ENCODE measurements around the gene CFAP92.
"Not testable (repeated sequence)": the region's sequence is repeated elsewhere in the genome, so short reads cannot be mapped to it uniquely, and the experiment has no call there.

CFAP92 gene

GRCh38 chr3:128884992-128885391, 108.9 kb downstream of the CFAP92 start:
- Mint-ChIP-seq H3K4me1 (peaks cover 44% of the 10 kb centered on the region), H3K27me3 (no peaks in the 10 kb centered on the region), H3K27ac (peak overlapping the region in 1 of 2 donors; percentile 19), H3K4me3 (no peak overlapping the region), H3K9me3 (no peaks in the 10 kb centered on the region)
- ATAC-seq (no peak), DNase-seq (no peak)

GRCh38 chr3:128882719-128883118, 111.2 kb downstream of the CFAP92 start:
- Mint-ChIP-seq H3K27me3 (no peaks in the 10 kb centered on the region), H3K4me1 (peaks cover 58% of the 10 kb centered on the region), H3K4me3 (peak overlapping the region in 1 of 2 donors; percentile 6), H3K27ac (peak overlapping the region; percentile 40 to 57), H3K9me3 (no peaks in the 10 kb centered on the region)
- DNase-seq (no peak), ATAC-seq (no peak)

- Mint-ChIP-seq H3K4me1 (peaks cover 62% of the 10 kb centered on the region), H3K4me3 (peak overlapping the region; percentile 24 to 46), H3K27me3 (no peaks in the 10 kb centered on the region), H3K9me3 (no peaks in the 10 kb centered on the region), H3K27ac (no peak overlapping the region)
- ATAC-seq (no peak), DNase-seq (no peak)
These were observed 112.3 kb downstream of the CFAP92 start for GRCh38 chr3:128881576-128881975.

GRCh38 chr3:128880455-128880854, 113.4 kb downstream of the CFAP92 start:
- ATAC-seq, DNase-seq, H3K9me3 Mint-ChIP-seq, H3K27me3 Mint-ChIP-seq: not testable (repeated sequence)
- Mint-ChIP-seq H3K4me1 (peaks cover 69% of the 10 kb centered on the region), H3K4me3 (peak overlapping the region; percentile 80 to 97), H3K27ac (peak overlapping the region; percentile 97)

GRCh38 chr3:128879991-128880390, 113.9 kb downstream of the CFAP92 start:
- Mint-ChIP-seq H3K4me3 (peak overlapping the region; percentile 80 to 97), H3K27ac (peak overlapping the region; percentile 97), H3K9me3 (no peaks in the 10 kb centered on the region), H3K27me3 (no peaks in the 10 kb centered on the region), H3K4me1 (peaks cover 72% of the 10 kb centered on the region)
- ATAC-seq (no peak), DNase-seq (no peak)

GRCh38 chr3:128879125-128879969, 114.5 kb downstream of the CFAP92 start, which contains the start of gene ACAD9:
Gene ACAD9, plus strand, starts transcription at chr3:128879620. Its CDS starts 72 bp downstream, at chr3:128879692.
- peaks cover 71% of the 10 kb centered on the region for H3K4me1 Mint-ChIP-seq
- H3K4me3 Mint-ChIP-seq: peak within 1 kb of the TSS; percentile 80 to 97
- no peaks in the 10 kb centered on the region for H3K9me3 Mint-ChIP-seq
- DNase-seq: peak; percentile 98
- peak; percentile 94 for ATAC-seq
- H3K27ac Mint-ChIP-seq: peak within 1 kb of the TSS; percentile 97
- H3K27me3 Mint-ChIP-seq: no peaks in the 10 kb centered on the region

- ATAC-seq: peak; percentile 35
- H3K4me3 Mint-ChIP-seq: peak overlapping the region; percentile 80 to 97
- H3K4me1 Mint-ChIP-seq: peaks cover 64% of the 10 kb centered on the region
- no peaks in the 10 kb centered on the region for H3K9me3 Mint-ChIP-seq
- H3K27me3 Mint-ChIP-seq: no peaks in the 10 kb centered on the region
- peak in 1 of 2 donors; percentile 38 for DNase-seq
- H3K27ac Mint-ChIP-seq: peak overlapping the region; percentile 97
These were observed 115.2 kb downstream of the CFAP92 start for GRCh38 chr3:128878556-128879124.

GRCh38 chr3:128878011-128878457, 115.8 kb downstream of the CFAP92 start:
- Mint-ChIP-seq H3K4me3 (peak overlapping the region; percentile 80 to 97), H3K27me3 (no peaks in the 10 kb centered on the region), H3K4me1 (peaks cover 58% of the 10 kb centered on the region), H3K9me3 (no peaks in the 10 kb centered on the region), H3K27ac (peak overlapping the region in 1 of 2 donors; percentile 97)
- ATAC-seq (no peak), DNase-seq (no peak)

- Mint-ChIP-seq H3K27ac (no peak overlapping the region), H3K27me3 (no peaks in the 10 kb centered on the region)
These were observed 118.2 kb downstream of the CFAP92 start for GRCh38 chr3:128875556-128876120.

GRCh38 chr3:128874481-128875180, 119.2 kb downstream of the CFAP92 start:
- peaks cover 25% of the 10 kb centered on the region for H3K4me1 Mint-ChIP-seq
- H3K27ac Mint-ChIP-seq: no peak overlapping the region
- H3K27me3 Mint-ChIP-seq: no peaks in the 10 kb centered on the region

More at GRCh38 chr3:128875556-128876120, 118.2 kb downstream of the CFAP92 start:
- Mint-ChIP-seq H3K4me1 (peaks cover 34% of the 10 kb centered on the region), H3K4me3 (no peak overlapping the region), H3K9me3 (no peaks in the 10 kb centered on the region)
- ATAC-seq (peak; percentile 78), DNase-seq (peak; percentile 62 to 77)

GRCh38 chr3:128873244-128874022, 120.4 kb downstream of the CFAP92 start:
- peaks cover 21% of the 10 kb centered on the region for H3K4me1 Mint-ChIP-seq
- no peaks in the 10 kb centered on the region for H3K9me3 Mint-ChIP-seq
- H3K27ac Mint-ChIP-seq: no peak overlapping the region
- no peak for DNase-seq
- H3K4me3 Mint-ChIP-seq: no peak overlapping the region
- no peaks in the 10 kb centered on the region for H3K27me3 Mint-ChIP-seq
- no peak for ATAC-seq

More at GRCh38 chr3:128874481-128875180, 119.2 kb downstream of the CFAP92 start:
- H3K9me3 Mint-ChIP-seq: no peaks in the 10 kb centered on the region
- ATAC-seq (no peak), DNase-seq (no peak)
- H3K4me3 Mint-ChIP-seq: no peak overlapping the region

- Mint-ChIP-seq H3K27me3 (no peaks in the 10 kb centered on the region), H3K4me3 (no peak overlapping the region), H3K9me3 (no peaks in the 10 kb centered on the region), H3K27ac (no peak overlapping the region), H3K4me1 (peaks cover 14% of the 10 kb centered on the region)
- DNase-seq (no peak), ATAC-seq (no peak)
These were observed 121.1 kb downstream of the CFAP92 start for GRCh38 chr3:128872744-128873143.

- ATAC-seq: no peak
- H3K4me3 Mint-ChIP-seq: no peak overlapping the region
- DNase-seq: no peak
- no peaks in the 10 kb centered on the region for H3K9me3 Mint-ChIP-seq
- H3K27me3 Mint-ChIP-seq: no peaks in the 10 kb centered on the region
- no peak overlapping the region for H3K27ac Mint-ChIP-seq
- peaks cover 14% of the 10 kb centered on the region for H3K4me1 Mint-ChIP-seq
These were observed 121.6 kb downstream of the CFAP92 start for GRCh38 chr3:128872282-128872681.

- H3K4me3 Mint-ChIP-seq: no peak overlapping the region
- H3K27me3 Mint-ChIP-seq: no peaks in the 10 kb centered on the region
- no peak for ATAC-seq
- H3K9me3 Mint-ChIP-seq: no peaks in the 10 kb centered on the region
- H3K4me1 Mint-ChIP-seq: peaks cover 6% of the 10 kb centered on the region
- DNase-seq: no peak
- peak overlapping the region in 1 of 2 donors; percentile 12 for H3K27ac Mint-ChIP-seq
These were observed 123.5 kb downstream of the CFAP92 start for GRCh38 chr3:128870347-128870746.

All from stimulated activated naive CD8-positive, alpha-beta T cell treated with anti-CD3 and anti-CD28 coated beads, Interleukin-15, amount 100 ng/mL, for 72 hours (primary cell).